WI38 (cell line): ENCODE results near the gene KIF2C.

Experiments used
- H3K4me3 ChIP-seq: 2 replicates; pipeline ENCODE4 v1.5.1; 2011; ENCODE audit warnings: low read depth, mild to moderate bottlenecking, control low read depth, low read length
- TF ChIP-seq, protein P1 (sequence below): IDR thresholded peaks from 2 replicates; pipeline ENCODE4 v1.5.1; 2012; ENCODE audit warnings: low read depth, mild to moderate bottlenecking, control low read depth, low read length

Gene KIF2C

GRCh38 chr1:44719318-44719717, 20.3 kb upstream of the KIF2C start:
- no peak overlapping the region for H3K4me3 ChIP-seq
- TF ChIP-seq, protein P1, sequence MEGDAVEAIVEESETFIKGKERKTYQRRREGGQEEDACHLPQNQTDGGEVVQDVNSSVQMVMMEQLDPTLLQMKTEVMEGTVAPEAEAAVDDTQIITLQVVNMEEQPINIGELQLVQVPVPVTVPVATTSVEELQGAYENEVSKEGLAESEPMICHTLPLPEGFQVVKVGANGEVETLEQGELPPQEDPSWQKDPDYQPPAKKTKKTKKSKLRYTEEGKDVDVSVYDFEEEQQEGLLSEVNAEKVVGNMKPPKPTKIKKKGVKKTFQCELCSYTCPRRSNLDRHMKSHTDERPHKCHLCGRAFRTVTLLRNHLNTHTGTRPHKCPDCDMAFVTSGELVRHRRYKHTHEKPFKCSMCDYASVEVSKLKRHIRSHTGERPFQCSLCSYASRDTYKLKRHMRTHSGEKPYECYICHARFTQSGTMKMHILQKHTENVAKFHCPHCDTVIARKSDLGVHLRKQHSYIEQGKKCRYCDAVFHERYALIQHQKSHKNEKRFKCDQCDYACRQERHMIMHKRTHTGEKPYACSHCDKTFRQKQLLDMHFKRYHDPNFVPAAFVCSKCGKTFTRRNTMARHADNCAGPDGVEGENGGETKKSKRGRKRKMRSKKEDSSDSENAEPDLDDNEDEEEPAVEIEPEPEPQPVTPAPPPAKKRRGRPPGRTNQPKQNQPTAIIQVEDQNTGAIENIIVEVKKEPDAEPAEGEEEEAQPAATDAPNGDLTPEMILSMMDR = no peak

- H3K4me3 ChIP-seq = no peak overlapping the region
- TF ChIP-seq, protein P1 = no peak
Measured at GRCh38 chr1:44720281-44720680, 19.4 kb upstream of the KIF2C start.

DNA sequence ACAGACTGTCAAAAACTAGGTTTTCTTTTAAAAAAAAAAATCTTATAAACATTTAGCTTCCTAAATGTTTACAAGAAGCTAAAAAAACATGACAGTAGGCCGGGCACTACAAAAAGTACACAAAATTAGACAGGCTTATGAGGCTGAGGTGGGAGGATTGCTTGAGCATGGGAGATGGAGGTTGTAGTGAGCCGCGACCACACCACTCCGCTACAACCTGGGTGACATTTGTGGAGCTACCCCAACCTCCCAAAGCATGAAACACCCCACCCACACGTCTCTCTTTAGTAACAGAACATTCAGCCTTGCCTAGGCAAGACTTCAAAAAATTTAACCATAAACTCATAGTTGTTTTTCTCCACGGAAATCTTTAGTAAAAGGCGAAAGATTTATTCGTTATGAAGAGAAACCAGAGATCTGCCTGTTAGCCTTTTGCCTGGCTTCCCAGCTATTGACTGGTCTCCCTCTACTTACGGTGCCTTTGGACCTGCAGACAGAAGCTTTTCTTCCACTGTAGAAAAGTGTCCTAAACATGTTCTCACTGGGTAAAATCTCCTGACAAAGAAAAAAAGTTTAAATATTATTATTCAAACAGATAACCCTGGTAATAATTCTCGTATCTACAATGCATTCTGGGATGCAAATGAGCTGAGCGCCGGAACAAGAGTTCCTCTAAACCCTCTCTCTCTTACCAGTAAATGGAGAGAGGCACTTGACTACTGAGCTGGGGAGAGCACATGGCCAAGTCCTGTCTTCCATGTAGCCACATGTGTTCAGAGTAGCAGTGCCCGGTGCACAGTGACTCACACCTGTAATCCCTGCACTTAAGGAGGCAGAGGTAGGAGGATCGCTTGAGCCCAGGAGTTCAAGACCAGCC, 17.9 kb upstream of the KIF2C start:
- no peak overlapping the region for H3K4me3 ChIP-seq
- TF ChIP-seq, protein P1 = no peak

DNA sequence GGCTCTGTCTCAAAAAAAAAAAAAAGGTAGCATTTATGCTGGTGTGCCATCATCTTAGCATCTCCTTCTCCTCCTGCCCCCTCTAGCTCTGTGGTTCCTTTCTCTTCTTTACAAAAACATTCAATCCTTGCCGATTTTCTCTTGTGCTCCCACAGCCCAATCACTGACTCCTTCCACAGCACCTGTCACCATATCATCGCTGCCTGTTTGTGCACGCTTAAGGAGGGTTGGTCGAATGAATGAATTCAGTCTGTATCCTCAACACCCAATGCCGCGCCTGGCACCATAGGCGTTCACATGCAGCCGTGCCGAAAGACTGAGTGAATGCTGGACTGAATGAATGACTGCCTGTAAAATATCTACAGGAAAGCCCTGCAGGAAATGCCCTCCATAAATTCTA, 16.6 kb upstream of the KIF2C start:
- TF ChIP-seq, protein P1 = no peak

DNA sequence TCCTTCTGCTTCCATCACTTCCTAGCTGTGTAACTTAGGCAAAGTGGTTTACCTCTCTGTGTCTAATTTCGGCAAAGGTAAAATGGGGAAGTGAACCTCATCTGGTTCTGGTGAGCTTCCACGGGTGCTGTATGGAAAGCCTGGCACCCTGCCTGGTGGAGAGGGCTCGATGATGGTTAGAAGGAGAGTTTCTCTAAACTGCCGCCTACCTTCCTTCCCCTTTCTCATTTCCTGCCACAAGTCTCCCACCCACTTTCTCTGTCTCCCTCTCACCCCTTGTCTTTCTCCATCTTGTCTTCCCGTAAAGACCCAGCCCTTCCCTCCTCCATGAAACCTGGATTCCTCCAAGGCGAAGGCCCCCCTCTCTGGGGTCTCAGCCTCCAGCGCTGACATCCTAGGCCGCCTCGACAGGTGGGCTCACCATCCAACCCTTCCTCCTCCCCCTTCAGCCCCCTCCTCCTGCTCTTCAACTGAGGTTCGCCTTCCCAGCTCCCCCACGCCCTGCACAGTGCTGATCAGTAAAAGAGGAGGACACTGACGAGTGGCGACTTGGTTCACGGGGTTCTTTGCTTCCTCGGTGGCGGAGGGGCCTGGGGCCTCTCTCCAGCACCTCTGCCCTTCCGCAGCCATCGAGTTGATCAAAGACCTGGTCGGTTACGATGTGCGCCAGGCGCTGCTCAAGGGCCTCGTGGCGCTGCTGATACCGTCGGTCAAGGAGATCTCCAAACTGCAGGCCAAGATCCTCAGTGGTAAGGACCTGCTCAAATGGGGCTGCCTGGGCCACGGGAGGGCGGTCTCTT, 15.9 kb upstream of the KIF2C start:
- H3K4me3 ChIP-seq = no peak overlapping the region
- TF ChIP-seq, protein P1 = no peak

More for the DNA sequence above, 16.6 kb upstream of the KIF2C start:
- H3K4me3 ChIP-seq = no peak overlapping the region

DNA sequence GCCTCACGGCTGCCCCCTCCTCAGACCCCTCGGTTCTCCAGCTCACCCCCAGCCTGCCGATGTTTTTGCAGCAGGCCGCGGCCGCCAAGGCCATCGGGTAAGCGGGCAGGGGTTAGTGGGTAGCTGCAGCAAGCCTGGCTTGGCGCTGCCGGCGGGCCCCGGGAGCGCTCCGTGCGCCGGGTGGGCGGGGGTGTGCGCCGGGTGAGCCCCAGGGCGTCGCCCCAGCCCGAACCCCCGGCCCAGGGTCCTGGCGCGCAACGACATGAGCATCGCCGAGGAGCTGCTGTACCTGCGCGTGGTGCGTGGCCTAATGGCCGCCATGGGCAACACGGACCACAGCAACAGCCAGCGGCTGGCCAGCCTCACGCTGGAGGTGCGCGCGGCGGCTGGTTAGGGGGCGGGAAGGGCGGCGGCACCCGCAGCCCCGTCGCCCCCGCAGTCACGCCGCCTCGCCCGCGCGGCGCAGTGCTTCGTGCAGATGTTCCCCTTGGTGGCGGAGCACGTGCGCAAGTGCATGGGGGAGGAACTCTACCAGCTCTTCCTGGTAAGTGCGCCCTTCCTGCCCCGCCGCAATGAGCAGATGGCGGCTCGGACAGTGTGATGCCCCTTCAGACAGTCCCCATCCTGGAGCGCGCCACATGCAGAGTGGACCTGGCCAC, 15.2 kb upstream of the KIF2C start:
- TF ChIP-seq, protein P1 = no peak
- no peak overlapping the region for H3K4me3 ChIP-seq
